GM12874 (cell line): Measurements from ENCODE around the gene CACNA1C.

ENCODE experiments used
- TF ChIP-seq, protein P1 (sequence below): IDR thresholded peaks from 2 replicates; pipeline ENCODE4 v1.5.1; 2011; ENCODE audit warnings: low read depth, mild to moderate bottlenecking, control low read depth, low read length, moderate library complexity; ENCODE audit not compliant: insufficient read depth

The CACNA1C gene

DNA sequence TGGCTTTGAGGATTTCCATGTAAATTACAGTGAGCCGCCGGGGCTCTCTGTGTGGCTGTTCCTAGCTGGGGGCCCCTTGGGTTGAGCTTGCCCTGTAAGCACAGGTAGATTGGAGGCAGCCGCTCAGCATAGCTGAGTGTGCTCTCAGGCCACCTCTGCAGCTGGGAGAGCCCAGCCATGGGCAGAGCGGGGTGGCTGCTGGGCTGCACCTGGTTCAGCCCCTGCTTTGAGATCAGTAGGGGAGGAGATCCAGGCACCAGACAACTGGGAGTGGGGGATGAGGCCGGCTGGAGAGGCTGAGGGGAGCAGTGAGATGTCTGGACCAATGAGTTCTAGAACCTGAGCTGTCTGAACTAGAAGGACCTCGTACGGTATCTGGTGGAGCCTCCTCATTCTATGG is 44.8 kb downstream of the CACNA1C start:
- TF ChIP-seq, protein P1, sequence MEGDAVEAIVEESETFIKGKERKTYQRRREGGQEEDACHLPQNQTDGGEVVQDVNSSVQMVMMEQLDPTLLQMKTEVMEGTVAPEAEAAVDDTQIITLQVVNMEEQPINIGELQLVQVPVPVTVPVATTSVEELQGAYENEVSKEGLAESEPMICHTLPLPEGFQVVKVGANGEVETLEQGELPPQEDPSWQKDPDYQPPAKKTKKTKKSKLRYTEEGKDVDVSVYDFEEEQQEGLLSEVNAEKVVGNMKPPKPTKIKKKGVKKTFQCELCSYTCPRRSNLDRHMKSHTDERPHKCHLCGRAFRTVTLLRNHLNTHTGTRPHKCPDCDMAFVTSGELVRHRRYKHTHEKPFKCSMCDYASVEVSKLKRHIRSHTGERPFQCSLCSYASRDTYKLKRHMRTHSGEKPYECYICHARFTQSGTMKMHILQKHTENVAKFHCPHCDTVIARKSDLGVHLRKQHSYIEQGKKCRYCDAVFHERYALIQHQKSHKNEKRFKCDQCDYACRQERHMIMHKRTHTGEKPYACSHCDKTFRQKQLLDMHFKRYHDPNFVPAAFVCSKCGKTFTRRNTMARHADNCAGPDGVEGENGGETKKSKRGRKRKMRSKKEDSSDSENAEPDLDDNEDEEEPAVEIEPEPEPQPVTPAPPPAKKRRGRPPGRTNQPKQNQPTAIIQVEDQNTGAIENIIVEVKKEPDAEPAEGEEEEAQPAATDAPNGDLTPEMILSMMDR: no peak

DNA sequence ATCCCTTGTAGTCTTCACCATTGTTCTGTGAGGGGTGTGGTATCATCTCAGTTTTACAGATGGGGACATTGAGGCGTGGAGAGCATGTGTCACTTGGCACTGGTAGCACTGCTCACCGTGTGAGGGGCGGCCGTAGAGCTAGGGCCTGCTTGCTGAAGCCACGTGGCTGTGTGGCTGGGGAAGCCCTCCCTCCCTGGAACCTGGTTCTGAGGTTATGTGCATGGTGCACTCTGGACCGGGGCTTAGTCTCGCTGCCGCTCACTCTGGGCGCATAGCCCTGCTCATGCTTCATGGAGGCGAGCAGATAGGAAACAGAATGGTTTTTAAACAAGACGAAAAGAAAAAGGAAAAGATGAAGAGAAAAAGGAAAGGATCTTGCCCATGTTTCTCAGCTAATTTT is 46.1 kb downstream of the CACNA1C start:
- TF ChIP-seq, protein P1: no peak

DNA sequence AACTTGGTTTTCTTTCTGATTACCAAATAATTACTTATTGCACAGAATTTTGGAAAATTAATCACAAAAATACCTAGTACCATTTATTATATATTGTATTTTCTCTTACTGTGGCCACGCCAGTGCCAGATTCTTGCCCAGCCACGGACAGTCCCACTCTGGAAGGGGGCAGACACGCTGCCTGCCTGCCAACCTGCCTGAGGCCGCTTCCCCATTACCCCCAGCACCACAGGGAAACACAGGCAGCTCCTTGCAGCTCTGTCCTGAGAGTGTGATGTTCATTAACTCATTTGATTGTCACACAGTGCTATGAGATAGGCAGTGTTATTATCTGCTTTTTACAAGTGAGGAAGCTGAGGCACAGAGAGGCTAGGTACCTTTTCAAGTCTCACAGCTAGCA is 46.8 kb downstream of the CACNA1C start:
- TF ChIP-seq, protein P1: no peak

DNA sequence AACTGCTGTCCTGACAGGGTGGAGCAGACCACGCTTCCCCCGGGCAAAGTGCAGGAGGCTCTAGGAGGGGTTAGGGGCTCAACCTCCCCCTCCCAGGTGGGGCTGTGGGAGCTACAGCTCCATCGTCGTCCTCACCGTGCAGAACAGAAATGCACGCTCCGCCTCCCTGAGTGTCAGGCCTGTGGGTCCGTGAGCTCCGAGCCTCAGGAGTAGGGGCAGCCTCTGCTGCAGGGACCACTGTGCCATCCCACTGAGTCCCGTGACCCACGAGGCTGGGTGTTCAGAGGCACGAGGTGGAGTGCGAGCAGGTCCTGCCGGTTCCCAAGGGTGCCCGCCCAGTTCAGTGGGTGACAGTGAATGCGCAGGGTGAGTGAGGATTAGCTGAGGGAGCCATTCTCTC is 48.6 kb downstream of the CACNA1C start:
- TF ChIP-seq, protein P1: no peak

DNA sequence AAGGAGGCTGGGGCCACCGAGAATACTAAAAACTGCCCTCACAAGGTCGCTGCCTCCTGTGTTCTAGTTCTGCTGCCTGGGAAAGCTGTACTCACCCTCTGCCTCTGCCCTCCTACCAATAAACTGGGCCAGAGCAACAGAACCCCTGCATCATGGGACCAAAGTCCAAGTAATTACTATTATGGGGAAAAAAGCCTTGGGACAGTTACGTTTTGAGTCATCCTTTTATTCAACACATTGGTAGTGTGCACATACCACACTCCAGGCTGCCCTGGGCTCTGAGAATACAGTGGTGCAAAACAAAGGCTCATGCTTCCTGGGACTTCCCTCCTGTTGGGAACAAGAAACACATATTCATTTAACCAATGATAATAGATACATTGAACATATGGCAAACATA is 49.0 kb downstream of the CACNA1C start:
- TF ChIP-seq, protein P1: no peak

DNA sequence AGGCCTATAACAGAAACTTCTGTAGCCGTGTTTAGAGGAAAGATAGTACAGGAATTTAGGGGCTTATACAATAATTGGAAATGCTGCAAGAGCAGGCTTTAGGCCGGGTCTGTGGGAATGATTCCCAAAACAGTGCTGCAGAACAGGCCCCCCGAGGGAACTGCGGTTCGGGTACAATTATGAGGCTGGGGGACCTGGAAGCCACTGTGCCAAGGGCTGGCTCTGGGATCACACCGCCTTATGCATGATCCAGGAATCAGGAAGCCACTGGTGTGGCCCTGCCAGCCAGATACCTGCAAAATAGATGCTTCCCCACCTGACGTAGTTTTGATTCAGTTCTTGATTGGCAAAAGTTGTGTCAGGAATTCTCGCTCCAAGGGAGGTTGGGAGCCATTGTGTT is 55.4 kb downstream of the CACNA1C start:
- TF ChIP-seq, protein P1: no peak

DNA sequence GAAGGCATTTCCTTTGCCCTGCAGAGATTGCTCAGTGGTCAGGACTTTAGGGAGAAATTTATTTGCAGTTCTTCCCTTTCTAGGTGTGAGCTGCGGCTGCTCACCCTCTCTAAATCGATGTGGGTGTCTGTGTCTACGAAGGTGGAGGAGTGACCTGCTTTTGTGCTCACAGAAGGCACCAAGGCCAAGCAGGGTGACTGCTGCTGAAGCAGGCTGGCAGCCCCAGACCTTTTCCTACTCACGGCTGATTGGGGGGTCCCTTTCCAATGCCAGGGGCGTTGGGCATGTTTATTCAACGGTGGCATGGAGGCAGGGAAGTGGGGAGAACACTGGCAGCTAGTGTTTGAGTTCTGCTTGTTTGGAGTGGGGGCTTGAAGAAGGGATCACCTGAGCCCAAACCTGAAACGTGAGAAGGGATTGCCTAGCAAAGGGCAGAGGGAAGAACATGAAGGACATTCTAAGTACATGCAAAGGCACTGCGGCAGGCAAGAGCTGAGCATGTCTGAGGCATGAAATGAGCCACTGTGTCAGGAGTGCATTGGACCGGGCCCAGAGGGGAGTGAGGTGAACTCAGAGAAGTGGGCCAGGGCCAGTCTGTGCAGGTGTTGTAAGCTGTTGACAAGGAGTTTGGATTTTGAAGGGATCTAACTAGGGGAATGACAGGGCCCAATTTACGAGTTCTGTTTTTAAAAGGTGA is 56.3 kb downstream of the CACNA1C start:
- TF ChIP-seq, protein P1: no peak
